B cell (primary cell): ENCODE results near the gene GAMT. TPM values are rescaled to one million over a fixed set of nuclear protein-coding genes. Genes with fewer than 3 reads are reported as not detected.

ENCODE experiments used
- ATAC-seq: fragments of 200-7000 bp; cut with Tn5 transposase; one replicate; pipeline ENCODE4 v1.10.0; 2021; ENCODE audit warnings: low read depth, mild to moderate bottlenecking, moderate number of reproducible peaks, moderate library complexity
- CTCF ChIA-PET: fragments of 350-600 bp; sonication (Branson Sonifier 250); formaldehyde crosslinking; loops from one replicate; lab custom pipeline; 2021; ENCODE audit warnings: antibody characterized with exemption, inconsistent platforms; lab: Charles Lee
- POLR2A ChIA-PET: fragments of 350-600 bp; sonication (Branson Sonifier 250); formaldehyde crosslinking; loops from one replicate; lab custom pipeline; 2021; ENCODE audit warnings: antibody characterized with exemption; lab: Charles Lee
- DNase-seq: peaks from one replicate; pipeline ENCODE4 v3.0.0; 2013
- H2AFZ ChIP-seq: 2 replicates; pipeline ENCODE4 v1.6.1; 2012; ENCODE audit warnings: mild to moderate bottlenecking, low read depth, low read length; ENCODE audit not compliant: insufficient read depth, poor library complexity, severe bottlenecking
- H3K27ac ChIP-seq, 2 donors: 1 replicate in 1 of 2; 2 replicates in 1 of 2; pipeline ENCODE4 v1.5.1; 2012 to 2013; ENCODE audit warnings: low read length in 2 of 2, mild to moderate bottlenecking in 2 of 2, moderate library complexity in 1 of 2
- H3K27me3 ChIP-seq, 4 experiments: fragments of 200-600 bp in 1 of 4; sonication (generic) in 1 of 4; replicated peaks in 1 of 4; 1 replicate in 2 of 4; 2 replicates in 2 of 4; pipeline versions ENCODE4 v1.6.1 to v1.7.0; 2013 to 2016; ENCODE audit warnings: low read length in 3 of 4, mild to moderate bottlenecking in 2 of 4, mixed read lengths in 1 of 4, moderate library complexity in 1 of 4; ENCODE audit not compliant: insufficient read depth in 4 of 4, control insufficient read depth in 3 of 4; ENCODE audit errors: control extremely low read depth in 1 of 4
- H3K36me3 ChIP-seq, 2 experiments: replicated peaks in 1 of 2; 1 replicate in 1 of 2; 2 replicates in 1 of 2; pipeline versions ENCODE4 v1.6.1 to v1.7.1; 2013; ENCODE audit warnings: low read length in 1 of 2; ENCODE audit not compliant: insufficient read depth in 2 of 2, control insufficient read depth in 1 of 2; ENCODE audit errors: control extremely low read depth in 1 of 2, extremely low read depth in 1 of 2
- H3K4me1 ChIP-seq, 2 donors: fragments of 200-600 bp in 1 of 2; sonication (generic) in 1 of 2; 1 replicate in 1 of 2; 2 replicates in 1 of 2; pipeline versions ENCODE4 v1.5.1 to v1.6.1; 2013 to 2017; ENCODE audit warnings: low read length in 2 of 2; ENCODE audit not compliant: control insufficient read depth in 2 of 2, insufficient read depth in 2 of 2
- H3K4me2 ChIP-seq: replicated peaks from 2 replicates; pipeline ENCODE3; 2012; ENCODE audit warnings: mild to moderate bottlenecking, low read depth, low read length; ENCODE audit not compliant: poor library complexity, severe bottlenecking
- H3K4me3 ChIP-seq, 5 experiments: fragments of 200-600 bp in 1 of 5; sonication (generic) in 1 of 5; 1 replicate in 3 of 5; 2 replicates in 2 of 5; pipeline versions ENCODE4 v1.5.1 to v1.7.0; 2011 to 2016; ENCODE audit warnings: low read length in 4 of 5, mild to moderate bottlenecking in 4 of 5, low read depth in 2 of 5, control low read depth in 1 of 5, moderate library complexity in 1 of 5; ENCODE audit not compliant: insufficient read depth in 1 of 5; ENCODE audit errors: control extremely low read depth in 1 of 5, extremely low read depth in 1 of 5
- H3K79me2 ChIP-seq: fragments of 200-600 bp; sonication (generic); one replicate; pipeline ENCODE4 v1.6.0; 2016; ENCODE audit warnings: low read length; ENCODE audit not compliant: control insufficient read depth, insufficient read depth
- H3K9ac ChIP-seq: fragments of 200-600 bp; sonication (generic); 2 replicates; pipeline ENCODE4 v1.6.1; 2017; ENCODE audit warnings: mild to moderate bottlenecking, low read length, moderate library complexity
- H3K9me3 ChIP-seq, 3 donors: one replicate each; pipeline versions ENCODE4 v1.6.1 to v1.7.1; 2013; ENCODE audit warnings: low read length in 2 of 3; ENCODE audit not compliant: control insufficient read depth in 2 of 3, insufficient read depth in 1 of 3; ENCODE audit errors: control extremely low read depth in 1 of 3
- H4K20me1 ChIP-seq: 2 replicates; pipeline ENCODE4 v1.6.0; 2012; ENCODE audit warnings: mild to moderate bottlenecking, low read length; ENCODE audit not compliant: insufficient read depth, control insufficient read depth, poor library complexity, severe bottlenecking
- H3K27ac Mint-ChIP-seq: one replicate; pipeline ENCODE4 v1.8.0; 2021; ENCODE audit warnings: mixed read lengths
- H3K27me3 Mint-ChIP-seq: one replicate; pipeline ENCODE4 v1.8.0; 2021; ENCODE audit warnings: mixed read lengths
- H3K4me1 Mint-ChIP-seq: one replicate; pipeline ENCODE4 v1.8.0; 2021; ENCODE audit warnings: mixed read lengths
- H3K4me3 Mint-ChIP-seq: one replicate; pipeline ENCODE4 v1.8.0; 2021; ENCODE audit warnings: mixed read lengths
- H3K9me3 Mint-ChIP-seq: one replicate; pipeline ENCODE4 v1.8.0; 2022; ENCODE audit warnings: mixed read lengths; ENCODE audit not compliant: insufficient read depth
- CTCF ChIP-seq: fragments of 200-600 bp; IDR thresholded peaks from one replicate; pipeline ENCODE4 v1.8.0; 2022; ENCODE audit warnings: antibody characterized with exemption, mild to moderate bottlenecking
- EZH2 ChIP-seq: IDR thresholded peaks from 2 replicates; pipeline ENCODE4 v1.6.1; 2012; ENCODE audit warnings: borderline replicate concordance, low read depth, mild to moderate bottlenecking, moderate library complexity, low read length; ENCODE audit not compliant: insufficient read depth, poor library complexity, severe bottlenecking
- WGBS: methylation state at CpG from one replicate; pipeline ENCODE4 v1.1.5; 2013; ENCODE audit warnings: missing lambda C conversion rate; ENCODE audit not compliant: insufficient coverage; 5-methylcytosine and 5-hydroxymethylcytosine counted together
- intact Hi-C: fragments of 100-400 bp; cut with micrococcal nuclease; formaldehyde crosslinking; loops from one replicate; pipeline ENCODE4 v1.10.0; 2022
- polyA plus RNA-seq: library from polyadenylated mRNA; depleted of rRNA; stranded (reverse); fragments of >200 nt; gene quantifications from 2 replicates; pipeline ENCODE4 v1.2.3, GENCODE V29; 2012
- total RNA-seq, 2 donors: library from RNA; stranded (reverse); fragments of 120-200 nt in 1 of 2; gene quantifications; 1 replicate in 1 of 2; 2 replicates in 1 of 2; pipeline versions ENCODE4 v1.2.3 to v1.2.4, GENCODE V29; 2013 to 2022

Gene GAMT
- total and polyA plus RNA-seq, 2 donors (not counting 1 experiment from before 2014, with no cell fraction given), result 8.8 to 12.1 TPM

GRCh38 chr19:1411255-1412191 lies 10.2 kb upstream of the GAMT start:
- Histone ChIP-seq H4K20me1 (peaks cover 86% of the 10 kb centered on the region), H3K4me2 (peak overlapping the region; percentile 92), H3K27me3 (no peaks in the 10 kb centered on the region), H3K79me2 (peaks cover 88% of the 10 kb centered on the region), H2AFZ (no peak overlapping the region), H3K4me3 (no peak overlapping the region), H3K9ac (no peak overlapping the region), H3K36me3 (peaks cover 0 to 12% of the 10 kb centered on the region in 2 experiments), H3K27ac (no peak overlapping the region), H3K4me1 (peaks cover 22 to 59% of the 10 kb centered on the region in 2 donors), H3K9me3 (no peaks in the 10 kb centered on the region)
- no peak overlapping the region for H3K4me3 Mint-ChIP-seq
- no peak for TF ChIP-seq CTCF
- TF ChIP-seq EZH2, result no peak
- CTCF ChIA-PET, result interaction anchor here (0.7 kb wide), 1 partner anchor 26 kb away, joined by 3 read pairs; no protein-coding TSS in a partner anchor
- ATAC-seq (no peak), DNase-seq (no peak)
- POLR2A ChIA-PET, result no interaction called here
- 94% methylated on average over 27 of the region's 29 CpGs for WGBS
- intact Hi-C loops, result no loop called here
- no peak overlapping the region for H3K27ac Mint-ChIP-seq
- H3K4me1 Mint-ChIP-seq, result peaks cover 54% of the 10 kb centered on the region
- no peaks in the 10 kb centered on the region for H3K27me3 Mint-ChIP-seq
- no peaks in the 10 kb centered on the region for H3K9me3 Mint-ChIP-seq

GRCh38 chr19:1410789-1411188 lies 9.4 kb upstream of the GAMT start:
- 90% methylated on average over 8 of the region's 9 CpGs for WGBS
- intact Hi-C loops, result no loop called here
- ChIA-PET CTCF (no interaction called here), POLR2A (no interaction called here)
- peaks cover 79% of the 10 kb centered on the region for H4K20me1 ChIP-seq
- no peak overlapping the region for H3K4me3 ChIP-seq
- peaks cover 55% of the 10 kb centered on the region for H3K4me1 Mint-ChIP-seq
- peaks cover 0 to 12% of the 10 kb centered on the region in 2 experiments for H3K36me3 ChIP-seq
- H3K4me1 ChIP-seq, result peaks cover 25 to 57% of the 10 kb centered on the region in 2 donors
- H3K4me3 Mint-ChIP-seq, result no peak overlapping the region
- no peak overlapping the region for H2AFZ ChIP-seq
- peaks cover 80% of the 10 kb centered on the region for H3K79me2 ChIP-seq
- DNase-seq (no peak), ATAC-seq (no peak)
- no peaks in the 10 kb centered on the region for H3K9me3 Mint-ChIP-seq
- H3K27me3 ChIP-seq, result no peaks in the 10 kb centered on the region
- H3K9me3 ChIP-seq, result no peaks in the 10 kb centered on the region
- peak overlapping the region; percentile 27 for H3K27ac Mint-ChIP-seq
- H3K27ac ChIP-seq, result no peak overlapping the region
- peak overlapping the region; percentile 92 for H3K4me2 ChIP-seq
- TF ChIP-seq CTCF, result no peak
- TF ChIP-seq EZH2, result no peak
- no peak overlapping the region for H3K9ac ChIP-seq
- H3K27me3 Mint-ChIP-seq, result no peaks in the 10 kb centered on the region
